ENCODE data around the gene PTPN1.

The PTPN1 gene

DNA sequence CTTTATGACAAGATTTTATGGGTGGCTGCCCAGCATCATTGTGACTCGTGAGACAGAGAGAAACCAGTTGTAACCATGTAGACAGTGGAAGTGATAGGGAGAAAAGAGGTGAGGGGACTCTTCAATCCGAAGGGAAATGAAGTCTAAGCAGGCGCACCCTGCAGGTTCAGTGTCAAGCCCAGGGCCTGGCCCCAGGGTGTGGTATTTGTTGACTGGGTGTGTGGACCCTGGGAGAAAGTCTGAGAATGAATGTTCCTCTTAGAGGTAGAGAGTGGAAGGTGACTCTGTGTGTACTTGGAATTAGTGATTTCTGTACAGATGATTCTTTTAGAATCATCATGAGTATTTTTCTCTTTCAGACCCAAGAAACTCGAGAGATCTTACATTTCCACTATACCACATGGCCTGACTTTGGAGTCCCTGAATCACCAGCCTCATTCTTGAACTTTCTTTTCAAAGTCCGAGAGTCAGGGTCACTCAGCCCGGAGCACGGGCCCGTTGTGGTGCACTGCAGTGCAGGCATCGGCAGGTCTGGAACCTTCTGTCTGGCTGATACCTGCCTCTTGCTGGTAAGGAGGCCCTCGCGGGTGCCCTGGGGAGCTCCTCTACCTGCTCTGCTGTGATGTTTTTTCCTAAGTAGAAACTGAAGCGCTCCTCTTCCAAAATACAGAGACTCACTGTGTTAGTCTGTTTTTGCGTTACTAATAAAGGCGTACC, 68.0 kb downstream of the PTPN1 start:
- FAIRE-seq (no peak), DNase-seq (ENCODE audit: insufficient read length, low spot score) (no peak)
- no peak for TF ChIP-seq POU2F2 (IDR thresholded peaks at IDR 0.05; ENCODE audit: low read depth, low read length)
- no peak for TF ChIP-seq SPI1 (IDR thresholded peaks at IDR 0.05; ENCODE audit: low read depth, low read length)
- TF ChIP-seq POLR2AphosphoS5 (IDR thresholded peaks at IDR 0.05; ENCODE audit: low read depth, low read length) = no peak
- TF ChIP-seq TAF1 (IDR thresholded peaks at IDR 0.05; ENCODE audit: low read depth, low read length) = no peak
- no peak for TF ChIP-seq POLR2A (IDR thresholded peaks at IDR 0.05; ENCODE audit: low read depth, low read length)
- TF ChIP-seq PAX5 (IDR thresholded peaks at IDR 0.05; ENCODE audit: insufficient read depth, low read length, severe bottlenecking) = no peak

DNA sequence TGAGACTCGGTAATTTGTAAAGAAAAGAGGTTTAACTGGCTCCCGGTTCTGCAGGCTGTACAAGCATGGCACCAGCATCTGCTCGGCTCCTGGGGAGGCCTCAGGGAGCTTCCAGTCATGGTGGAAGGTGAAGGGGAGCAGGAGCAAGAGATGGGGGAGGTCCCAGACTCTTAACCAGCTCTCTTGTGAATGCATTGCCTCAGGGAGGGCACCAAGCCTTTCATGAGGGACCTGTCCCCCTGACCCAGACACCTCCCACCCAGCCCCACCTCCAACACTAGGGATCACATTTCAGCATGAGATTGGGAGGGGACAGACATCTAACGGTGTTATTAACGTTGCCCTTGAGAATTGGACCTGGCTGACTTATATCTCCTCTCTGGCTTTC, 68.6 kb downstream of the PTPN1 start:
- no peak for TF ChIP-seq POLR2AphosphoS5 (IDR thresholded peaks at IDR 0.05; ENCODE audit: low read depth, low read length)
- no peak; the same call in 1 of the 2 replicates for TF ChIP-seq POLR2A (IDR thresholded peaks at IDR 0.05; ENCODE audit: low read depth, low read length)
- TF ChIP-seq PAX5 (IDR thresholded peaks at IDR 0.05; ENCODE audit: insufficient read depth, low read length, severe bottlenecking) = no peak
- no peak for TF ChIP-seq SPI1 (IDR thresholded peaks at IDR 0.05; ENCODE audit: low read depth, low read length)
- no peak for TF ChIP-seq POU2F2 (IDR thresholded peaks at IDR 0.05; ENCODE audit: low read depth, low read length)
- no peak for TF ChIP-seq TAF1 (IDR thresholded peaks at IDR 0.05; ENCODE audit: low read depth, low read length)
- DNase-seq (ENCODE audit: insufficient read length, low spot score) (no peak), FAIRE-seq (no peak)

DNA sequence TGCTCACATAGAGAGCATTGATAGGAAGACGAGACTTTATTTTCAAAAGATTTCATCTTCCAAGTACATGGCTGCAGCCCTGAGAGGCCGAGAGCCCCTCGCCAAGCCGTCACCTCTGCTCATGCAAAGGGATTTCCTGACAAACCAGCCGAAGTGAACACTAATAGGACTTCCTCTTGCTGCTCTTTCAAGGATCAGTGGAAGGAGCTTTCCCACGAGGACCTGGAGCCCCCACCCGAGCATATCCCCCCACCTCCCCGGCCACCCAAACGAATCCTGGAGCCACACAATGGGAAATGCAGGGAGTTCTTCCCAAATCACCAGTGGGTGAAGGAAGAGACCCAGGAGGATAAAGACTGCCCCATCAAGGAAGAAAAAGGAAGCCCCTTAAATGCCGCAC, 69.3 kb downstream of the PTPN1 start:
- FAIRE-seq (no peak), DNase-seq (ENCODE audit: insufficient read length, low spot score) (no peak)
- TF ChIP-seq PAX5 (IDR thresholded peaks at IDR 0.05; ENCODE audit: insufficient read depth, low read length, severe bottlenecking) = no peak
- no peak for TF ChIP-seq POLR2AphosphoS5 (IDR thresholded peaks at IDR 0.05; ENCODE audit: low read depth, low read length)

DNA sequence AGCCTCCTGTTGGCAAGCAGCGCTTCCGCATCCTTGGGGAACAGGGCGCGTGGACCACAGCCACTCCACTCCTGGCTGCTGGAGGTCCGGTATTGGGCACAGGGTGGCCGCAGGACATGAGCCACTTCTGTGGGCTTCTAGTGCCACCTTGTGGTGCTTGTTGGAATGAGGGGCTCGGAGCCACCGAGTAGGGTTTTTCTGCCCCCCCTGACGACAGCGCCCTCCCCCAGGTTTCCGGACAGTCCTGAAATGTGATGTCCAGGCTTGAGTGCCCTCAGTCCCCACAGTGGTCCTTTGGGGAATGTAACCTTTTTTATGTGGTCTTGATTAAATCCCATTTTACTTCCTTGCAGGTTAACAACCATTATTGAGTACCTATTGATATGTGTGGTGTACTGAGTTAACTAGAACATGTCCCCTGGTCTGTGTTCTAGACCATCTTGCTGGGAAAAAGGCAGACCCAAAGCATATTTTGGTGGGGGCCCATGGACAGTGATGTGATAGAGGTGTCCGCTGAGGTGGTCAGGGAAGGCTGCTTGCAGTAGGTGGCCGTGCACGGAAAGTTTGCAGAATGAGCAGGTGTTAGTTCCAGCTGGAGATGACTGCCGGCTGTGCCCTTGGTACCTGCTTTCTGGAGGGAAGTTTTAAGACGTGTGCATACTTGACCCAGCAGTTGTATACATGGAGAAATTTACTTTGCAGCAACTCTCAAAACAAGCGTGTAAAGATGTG, 70.0 kb downstream of the PTPN1 start:
- FAIRE-seq (peak; percentile 38), DNase-seq (ENCODE audit: insufficient read length, low spot score) (no peak)
- peak; percentile 50 for TF ChIP-seq POLR2A (IDR thresholded peaks at IDR 0.05; ENCODE audit: low read depth, low read length)
- no peak for TF ChIP-seq SPI1 (IDR thresholded peaks at IDR 0.05; ENCODE audit: low read depth, low read length)
- TF ChIP-seq POLR2AphosphoS5 (IDR thresholded peaks at IDR 0.05; ENCODE audit: low read depth, low read length) = 0 out of 2 replicates have a peak, but pooled peaks have one; percentile 47
- TF ChIP-seq TAF1 (IDR thresholded peaks at IDR 0.05; ENCODE audit: low read depth, low read length) = no peak

DNA sequence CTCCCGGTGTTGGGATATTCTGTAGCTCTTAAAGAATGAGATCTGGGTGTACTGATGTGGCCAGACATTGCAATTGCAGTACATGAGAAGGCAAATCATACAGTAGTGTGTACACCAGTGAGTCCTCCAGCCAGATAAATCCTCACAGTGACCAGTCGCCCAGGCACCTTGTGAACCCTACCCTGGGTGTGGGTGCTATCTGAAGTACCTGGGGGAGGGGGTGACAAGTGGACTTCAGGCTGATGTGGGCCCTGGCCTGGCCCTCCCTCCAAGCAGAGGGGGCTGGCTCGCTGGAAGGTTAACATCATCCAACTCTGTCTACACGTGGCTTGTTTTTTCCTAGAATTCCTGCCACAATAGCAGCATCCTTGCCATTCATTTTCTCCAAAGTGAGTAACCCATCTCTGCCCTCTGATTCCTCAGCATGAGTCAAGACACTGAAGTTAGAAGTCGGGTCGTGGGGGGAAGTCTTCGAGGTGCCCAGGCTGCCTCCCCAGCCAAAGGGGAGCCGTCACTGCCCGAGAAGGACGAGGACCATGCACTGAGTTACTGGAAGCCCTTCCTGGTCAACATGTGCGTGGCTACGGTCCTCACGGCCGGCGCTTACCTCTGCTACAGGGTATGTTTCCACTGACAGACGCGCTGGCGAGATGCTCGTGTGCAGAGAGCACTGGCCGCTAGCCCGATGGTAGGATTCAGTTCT, 70.8 kb downstream of the PTPN1 start:
- DNase-seq (ENCODE audit: insufficient read length, low spot score) = no peak
- no peak for FAIRE-seq
- no peak for TF ChIP-seq SPI1 (IDR thresholded peaks at IDR 0.05; ENCODE audit: low read depth, low read length)
- TF ChIP-seq TAF1 (IDR thresholded peaks at IDR 0.05; ENCODE audit: low read depth, low read length) = no peak
- TF ChIP-seq POU2F2 (IDR thresholded peaks at IDR 0.05; ENCODE audit: low read depth, low read length) = no peak
- no peak for TF ChIP-seq PAX5 (IDR thresholded peaks at IDR 0.05; ENCODE audit: insufficient read depth, low read length, severe bottlenecking)
- TF ChIP-seq POLR2A (IDR thresholded peaks at IDR 0.05; ENCODE audit: low read depth, low read length) = no peak
- no peak for TF ChIP-seq POLR2AphosphoS5 (IDR thresholded peaks at IDR 0.05; ENCODE audit: low read depth, low read length)

DNA sequence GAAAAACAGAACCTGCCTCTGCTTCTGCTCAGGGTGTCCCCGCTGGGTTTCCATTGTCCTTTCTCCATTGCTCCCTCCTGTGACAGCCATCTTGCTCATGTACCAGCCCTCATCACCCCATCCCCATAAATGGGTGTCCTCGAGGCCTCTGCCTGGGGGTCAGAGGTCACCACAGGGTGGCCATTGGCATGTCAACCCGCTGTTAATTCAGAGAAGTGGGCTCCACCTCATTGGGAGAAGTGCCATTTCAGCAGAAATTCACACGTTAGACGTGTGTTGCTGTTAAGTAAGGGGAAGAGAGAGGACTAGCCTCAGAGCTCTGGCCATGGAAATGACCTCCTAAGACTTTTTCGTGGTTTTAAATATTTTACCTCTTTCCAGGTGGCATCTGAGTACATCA, 71.9 kb downstream of the PTPN1 start:
- no peak for FAIRE-seq
- no peak for DNase-seq (ENCODE audit: insufficient read length, low spot score)
- TF ChIP-seq TAF1 (IDR thresholded peaks at IDR 0.05; ENCODE audit: low read depth, low read length) = no peak
- TF ChIP-seq POLR2AphosphoS5 (IDR thresholded peaks at IDR 0.05; ENCODE audit: low read depth, low read length) = 0 out of 2 replicates have a peak, but pooled peaks have one; percentile 29

DNA sequence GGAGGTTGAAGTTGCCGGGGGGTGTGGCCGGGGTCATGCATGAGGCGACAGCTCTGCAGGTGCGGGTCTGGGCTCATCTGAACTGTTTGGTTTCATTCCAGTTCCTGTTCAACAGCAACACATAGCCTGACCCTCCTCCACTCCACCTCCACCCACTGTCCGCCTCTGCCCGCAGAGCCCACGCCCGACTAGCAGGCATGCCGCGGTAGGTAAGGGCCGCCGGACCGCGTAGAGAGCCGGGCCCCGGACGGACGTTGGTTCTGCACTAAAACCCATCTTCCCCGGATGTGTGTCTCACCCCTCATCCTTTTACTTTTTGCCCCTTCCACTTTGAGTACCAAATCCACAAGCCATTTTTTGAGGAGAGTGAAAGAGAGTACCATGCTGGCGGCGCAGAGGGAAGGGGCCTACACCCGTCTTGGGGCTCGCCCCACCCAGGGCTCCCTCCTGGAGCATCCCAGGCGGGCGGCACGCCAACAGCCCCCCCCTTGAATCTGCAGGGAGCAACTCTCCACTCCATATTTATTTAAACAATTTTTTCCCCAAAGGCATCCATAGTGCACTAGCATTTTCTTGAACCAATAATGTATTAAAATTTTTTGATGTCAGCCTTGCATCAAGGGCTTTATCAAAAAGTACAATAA, 72.5 kb downstream of the PTPN1 start:
- no peak for FAIRE-seq
- TF ChIP-seq PAX5 (IDR thresholded peaks at IDR 0.05; ENCODE audit: insufficient read depth, low read length, severe bottlenecking) = peak; percentile 58
- TF ChIP-seq POLR2A (IDR thresholded peaks at IDR 0.05; ENCODE audit: low read depth, low read length) = no peak
- no peak for DNase-seq (ENCODE audit: insufficient read length, low spot score)

DNA sequence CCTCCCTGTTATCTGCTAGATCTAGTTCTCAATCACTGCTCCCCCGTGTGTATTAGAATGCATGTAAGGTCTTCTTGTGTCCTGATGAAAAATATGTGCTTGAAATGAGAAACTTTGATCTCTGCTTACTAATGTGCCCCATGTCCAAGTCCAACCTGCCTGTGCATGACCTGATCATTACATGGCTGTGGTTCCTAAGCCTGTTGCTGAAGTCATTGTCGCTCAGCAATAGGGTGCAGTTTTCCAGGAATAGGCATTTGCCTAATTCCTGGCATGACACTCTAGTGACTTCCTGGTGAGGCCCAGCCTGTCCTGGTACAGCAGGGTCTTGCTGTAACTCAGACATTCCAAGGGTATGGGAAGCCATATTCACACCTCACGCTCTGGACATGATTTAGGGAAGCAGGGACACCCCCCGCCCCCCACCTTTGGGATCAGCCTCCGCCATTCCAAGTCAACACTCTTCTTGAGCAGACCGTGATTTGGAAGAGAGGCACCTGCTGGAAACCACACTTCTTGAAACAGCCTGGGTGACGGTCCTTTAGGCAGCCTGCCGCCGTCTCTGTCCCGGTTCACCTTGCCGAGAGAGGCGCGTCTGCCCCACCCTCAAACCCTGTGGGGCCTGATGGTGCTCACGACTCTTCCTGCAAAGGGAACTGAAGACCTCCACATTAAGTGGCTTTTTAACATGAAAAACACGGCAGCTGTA, 73.4 kb downstream of the PTPN1 start:
- DNase-seq (ENCODE audit: insufficient read length, low spot score) (no peak), FAIRE-seq (no peak)
- TF ChIP-seq TAF1 (IDR thresholded peaks at IDR 0.05; ENCODE audit: low read depth, low read length) (no peak), POLR2A (IDR thresholded peaks at IDR 0.05; ENCODE audit: low read depth, low read length) (peak; percentile 23; the same call in 1 of the 2 replicates), PAX5 (IDR thresholded peaks at IDR 0.05; ENCODE audit: insufficient read depth, low read length, severe bottlenecking) (no peak), SPI1 (IDR thresholded peaks at IDR 0.05; ENCODE audit: low read depth, low read length) (no peak), POLR2AphosphoS5 (IDR thresholded peaks at IDR 0.05; ENCODE audit: low read depth, low read length) (no peak), POU2F2 (IDR thresholded peaks at IDR 0.05; ENCODE audit: low read depth, low read length) (no peak)

DNA sequence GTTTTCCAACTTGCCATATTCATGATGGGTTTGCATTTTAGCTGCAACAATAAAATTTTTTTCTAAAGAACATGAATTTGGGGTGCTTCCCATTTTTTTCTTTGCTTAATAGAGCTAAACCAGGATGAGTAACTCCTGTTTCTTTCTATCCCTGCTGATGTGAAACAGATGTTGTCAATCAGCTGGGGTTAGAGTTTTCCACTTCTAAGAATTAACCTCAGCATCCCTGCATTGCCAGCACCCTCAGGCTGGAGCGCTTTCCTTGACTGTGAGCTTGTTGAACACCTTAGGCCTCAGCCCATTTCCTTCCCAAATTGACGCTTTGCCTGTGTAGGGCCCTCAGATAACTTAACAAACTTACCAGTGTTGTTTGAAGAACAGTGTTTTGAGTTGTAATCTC, 74.5 kb downstream of the PTPN1 start:
- DNase-seq (ENCODE audit: insufficient read length, low spot score) (no peak), FAIRE-seq (no peak)
- TF ChIP-seq POLR2A (IDR thresholded peaks at IDR 0.05; ENCODE audit: low read depth, low read length) (no peak), POU2F2 (IDR thresholded peaks at IDR 0.05; ENCODE audit: low read depth, low read length) (no peak), TAF1 (IDR thresholded peaks at IDR 0.05; ENCODE audit: low read depth, low read length) (no peak), SPI1 (IDR thresholded peaks at IDR 0.05; ENCODE audit: low read depth, low read length) (no peak), PAX5 (IDR thresholded peaks at IDR 0.05; ENCODE audit: insufficient read depth, low read length, severe bottlenecking) (no peak), POLR2AphosphoS5 (IDR thresholded peaks at IDR 0.05; ENCODE audit: low read depth, low read length) (no peak)
